CD1c-positive myeloid dendritic cell (primary cell): Measurements from ENCODE around the gene AUTS2.

Source experiments
- DNase-seq: peaks from one replicate; pipeline ENCODE4 v3.0.0-alpha.2; 2016; ENCODE audit errors: extremely low spot score

AUTS2 gene

DNA sequence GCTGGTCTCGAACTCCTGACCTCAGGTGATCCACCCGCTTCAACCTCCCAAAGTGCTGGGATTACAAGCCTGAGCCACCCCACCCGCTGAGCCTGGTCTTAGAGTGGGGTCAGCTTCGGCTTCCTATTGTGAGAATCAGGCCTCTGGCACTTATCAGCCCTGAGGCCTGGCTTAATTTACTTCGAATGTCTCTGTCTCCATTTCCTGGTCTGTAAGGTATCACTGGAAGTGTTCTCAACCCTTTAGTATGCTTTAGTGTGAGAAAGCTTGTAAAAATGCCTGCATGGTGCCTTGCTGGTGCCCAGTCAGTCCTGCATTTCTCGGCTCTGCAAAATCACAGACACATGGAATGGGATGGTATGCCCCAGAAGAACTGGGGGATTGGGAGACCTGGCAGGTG lies 862.3 kb downstream of the AUTS2 start:
- no peak for DNase-seq

- DNase-seq = no peak
These were observed 865.2 kb downstream of the AUTS2 start for GRCh38 chr7:70463352-70463938.

- DNase-seq = no peak
These were observed 868.6 kb downstream of the AUTS2 start for GRCh38 chr7:70466725-70467364.

DNA sequence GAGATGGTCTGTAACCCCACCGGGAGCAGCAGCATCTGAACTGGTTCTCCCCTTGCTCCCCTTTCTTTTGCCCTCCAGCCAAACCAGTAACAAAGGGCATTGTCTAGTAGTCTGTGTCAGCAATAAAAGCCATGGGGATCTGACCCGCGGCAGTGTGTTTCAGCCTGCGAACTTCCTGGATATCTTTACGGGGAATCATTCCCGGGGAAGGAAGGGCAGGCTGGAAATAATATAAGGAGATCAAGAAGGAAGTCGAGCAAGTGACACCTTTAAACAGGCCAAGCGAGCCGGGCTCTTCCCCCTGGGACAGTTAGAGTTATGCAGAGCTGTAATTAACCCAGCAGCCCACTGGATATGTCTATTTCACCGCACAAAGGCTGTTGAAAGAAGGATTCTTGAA lies 872.5 kb downstream of the AUTS2 start:
- DNase-seq = no peak

- DNase-seq = no peak
These were observed 874.4 kb downstream of the AUTS2 start for GRCh38 chr7:70472601-70473237.

GRCh38 chr7:70474639-70475234 lies 876.5 kb downstream of the AUTS2 start:
- no peak for DNase-seq

GRCh38 chr7:70477036-70478010 lies 879.0 kb downstream of the AUTS2 start:
- no peak for DNase-seq

DNA sequence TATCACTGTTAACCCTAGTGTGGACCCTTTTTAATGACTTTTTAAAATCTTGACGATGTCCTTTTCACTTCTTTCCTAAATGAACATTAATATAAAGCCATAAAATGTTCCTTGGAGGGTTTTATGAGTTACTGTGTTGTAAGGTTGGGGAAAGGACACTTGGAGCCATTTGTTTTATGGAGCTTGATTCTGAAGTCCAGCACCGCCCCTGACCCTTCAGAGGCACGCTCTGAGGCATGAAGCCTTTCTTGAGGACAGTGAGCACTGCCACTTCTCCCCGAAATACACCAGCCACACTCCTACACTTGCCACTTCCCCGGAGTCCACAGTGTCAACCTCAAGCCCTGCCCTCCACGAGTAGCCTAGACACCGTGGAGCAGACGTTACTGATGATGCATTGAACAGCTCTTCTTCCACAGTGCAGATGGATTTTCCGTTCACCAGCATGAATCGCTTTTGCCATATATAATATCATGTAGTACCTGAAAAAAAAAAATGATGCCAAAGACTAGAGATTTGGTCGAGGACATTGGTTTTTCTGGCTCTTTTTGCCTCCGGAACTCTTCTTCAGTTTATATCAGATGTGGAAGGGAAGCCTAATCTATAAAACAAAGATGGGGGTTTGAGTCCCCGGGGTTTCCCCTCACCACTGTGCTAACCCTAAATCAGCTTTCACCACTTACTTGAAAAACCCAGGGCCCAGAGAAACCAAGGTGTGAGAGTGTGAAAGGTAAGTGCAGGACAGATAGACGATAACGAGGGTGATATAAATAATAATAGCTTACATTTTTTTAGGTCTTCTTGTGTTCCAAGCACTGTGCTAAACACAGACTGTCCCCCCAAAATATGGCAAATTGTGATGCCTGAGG lies 881.1 kb downstream of the AUTS2 start:
- DNase-seq = no peak

- no peak for DNase-seq
These were observed 882.8 kb downstream of the AUTS2 start for GRCh38 chr7:70480927-70481569.

DNA sequence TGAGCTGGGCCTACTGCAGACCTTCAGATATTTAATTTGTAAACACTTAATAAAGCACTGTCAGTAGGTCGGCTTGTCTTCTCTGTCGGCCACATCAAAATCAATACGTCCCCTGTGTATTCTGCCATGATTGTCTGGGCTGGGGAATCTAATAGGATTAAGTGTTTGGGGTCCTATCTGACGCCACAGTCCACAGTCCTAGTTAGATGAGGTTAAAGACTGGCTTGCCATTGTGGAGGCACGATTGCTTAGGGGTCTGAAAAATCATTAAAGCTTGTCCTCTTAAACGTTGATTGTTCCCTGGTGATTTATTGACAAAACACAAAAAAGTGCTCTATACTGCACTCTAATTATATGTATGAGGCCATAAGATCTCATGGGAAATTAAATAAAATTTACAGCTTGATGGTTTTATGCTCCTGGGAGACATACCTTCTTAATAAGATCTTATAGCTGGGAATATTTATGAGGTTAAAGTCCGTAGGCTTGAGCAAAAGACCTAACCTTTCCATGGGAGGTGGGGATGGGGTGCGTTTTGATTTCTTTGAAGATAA lies 883.4 kb downstream of the AUTS2 start:
- no peak for DNase-seq

DNA sequence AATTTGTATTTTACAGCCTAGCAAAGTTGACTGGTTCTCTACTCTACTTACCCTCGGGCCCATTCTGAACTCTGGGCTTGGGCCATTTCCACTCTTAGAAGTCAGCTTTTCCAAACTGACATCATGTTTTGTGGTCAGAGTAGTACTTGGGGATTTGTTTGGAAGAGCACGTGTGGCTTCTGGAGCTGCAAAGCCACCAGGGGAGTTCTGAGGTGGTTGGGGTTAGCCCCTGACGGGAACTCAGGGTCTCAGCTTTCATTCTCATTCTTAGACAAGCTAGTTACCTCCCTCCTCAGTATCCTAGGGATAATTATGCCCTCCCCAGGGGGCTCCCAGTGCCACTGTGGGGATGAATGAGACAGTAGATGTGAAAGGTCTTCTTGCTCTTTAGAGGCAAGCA lies 886.0 kb downstream of the AUTS2 start:
- no peak for DNase-seq

GRCh38 chr7:70486977-70487376 lies 888.7 kb downstream of the AUTS2 start:
- DNase-seq = no peak

DNA sequence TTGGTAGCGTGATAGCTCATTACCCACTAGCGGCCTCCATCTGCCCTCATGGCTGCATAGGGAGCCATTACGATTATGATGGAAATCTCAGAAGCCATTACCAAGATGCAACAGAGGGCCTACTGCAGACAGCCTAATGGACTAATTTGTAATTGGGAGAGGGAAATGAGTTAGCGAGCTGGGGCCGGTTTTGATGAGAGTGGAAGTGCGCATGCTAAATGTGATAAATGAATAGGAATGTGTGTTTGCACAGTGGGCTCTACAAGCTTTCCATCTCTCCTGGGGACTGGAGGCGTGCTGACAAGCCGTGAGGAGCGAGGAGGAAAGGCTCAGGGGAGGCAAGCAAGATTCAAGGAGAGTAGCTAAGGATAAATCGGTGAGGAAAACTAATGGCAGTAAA lies 889.2 kb downstream of the AUTS2 start:
- no peak for DNase-seq

GRCh38 chr7:70487886-70488285 lies 889.6 kb downstream of the AUTS2 start:
- DNase-seq = no peak

DNA sequence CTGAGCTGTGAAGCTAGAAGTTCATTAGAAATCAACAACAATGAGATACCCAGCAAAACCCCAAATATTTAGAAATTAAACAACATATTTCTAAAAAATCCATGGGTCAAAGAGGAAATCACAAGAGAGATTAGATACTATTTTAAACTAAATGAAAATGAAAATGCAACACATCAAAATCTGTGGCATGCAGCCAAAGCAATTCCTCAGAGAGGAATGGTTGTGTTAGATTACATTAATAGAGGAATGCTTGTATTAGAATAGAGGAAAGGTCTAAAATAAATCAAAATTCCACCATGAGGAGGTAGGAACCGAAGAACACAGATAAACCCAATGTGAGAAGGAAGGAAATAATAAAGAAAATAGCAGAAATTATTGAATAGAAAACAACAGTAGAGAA lies 891.5 kb downstream of the AUTS2 start:
- no peak for DNase-seq

GRCh38 chr7:70492625-70493024 lies 894.4 kb downstream of the AUTS2 start:
- no peak for DNase-seq

GRCh38 chr7:70494225-70495032 lies 896.2 kb downstream of the AUTS2 start:
- no peak for DNase-seq

- DNase-seq = no peak
These were observed 896.7 kb downstream of the AUTS2 start for GRCh38 chr7:70495033-70495376.

- no peak for DNase-seq
These were observed 899.5 kb downstream of the AUTS2 start for GRCh38 chr7:70497793-70498192.
